ENCODE results near the gene CCDC39. TPM values are rescaled to one million over a fixed set of nuclear protein-coding genes. Genes with fewer than 3 reads are reported as not detected.

Gene CCDC39
- total and polyA plus RNA-seq, 2 of the 4 experiments (the other 2 are of a cell fraction): not detected

DNA sequence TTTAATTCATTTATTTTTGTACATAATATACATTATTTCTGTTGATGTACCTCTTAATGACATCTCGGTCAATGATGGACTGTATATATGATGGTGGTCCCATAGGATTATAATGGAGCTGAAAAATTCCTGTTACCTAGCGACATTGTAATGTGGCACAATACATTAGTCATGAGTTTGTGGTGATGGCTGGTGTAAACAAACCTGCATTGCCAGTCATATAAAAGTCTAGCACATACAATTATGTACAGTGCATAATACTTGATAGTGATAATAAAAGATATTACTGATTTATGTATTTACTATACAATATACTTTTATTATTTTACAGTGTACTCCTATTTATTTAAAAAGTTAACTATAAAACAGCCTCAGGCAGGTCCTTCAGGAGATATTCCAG, 62.2 kb downstream of the CCDC39 start:
- ChIA-PET POLR2A (ENCODE audit: unreplicated experiment) (no interaction called here), CTCF (interaction anchor here (0.5 to 0.6 kb wide), 2 partner anchors 23 to 1200 kb away, joined by 3 to 4 read pairs; no protein-coding TSS in a partner anchor)
- Histone ChIP-seq H3K4me3 (ENCODE audit: insufficient read depth, low read depth, low read length) (no peak overlapping the region), H4K91ac (ENCODE audit: insufficient read depth, low read depth, low read length) (no peak overlapping the region), H2BK120ac (ENCODE audit: low read depth, low read length) (no peak overlapping the region), H3K9me3 (ENCODE audit: control insufficient read depth, insufficient read depth, low read length) (no peaks in the 10 kb centered on the region), H3K23ac (ENCODE audit: low read depth, low read length) (no peak overlapping the region), H3K79me1 (ENCODE audit: low read depth in 1 of 2, low read length in 2 of 2) (no peaks in the 10 kb centered on the region; a peak in 1 of 4 replicates), H4K5ac (ENCODE audit: low read depth, low read length) (no peak overlapping the region), H3K4me1 (ENCODE audit: control insufficient read depth, insufficient read depth, low read length) (no peaks in the 10 kb centered on the region), H3K9ac (ENCODE audit: low read depth, low read length) (no peak overlapping the region), H2AFZ (replicated peaks; ENCODE audit: low read length, poor library complexity) (no peak overlapping the region), H3K9me1 (ENCODE audit: insufficient read depth, low read length) (no peaks in the 10 kb centered on the region), H3K14ac (replicated peaks; ENCODE audit: low read depth, low read length) (no peak overlapping the region), H2AK9ac (replicated peaks; ENCODE audit: low read depth, low read length, poor library complexity) (no peak overlapping the region), H3K36me3 (ENCODE audit: control insufficient read depth, insufficient read depth, low read length) (peaks cover 9% of the 10 kb centered on the region), H2AK5ac (ENCODE audit: low read depth, low read length) (no peak overlapping the region), H3K27me3 (ENCODE audit: control insufficient read depth, insufficient read depth, low read length) (no peaks in the 10 kb centered on the region), H4K8ac (ENCODE audit: low read depth in 2 of 2, low read length in 2 of 2) (no peak overlapping the region), H3K27ac (ENCODE audit: insufficient read depth, low read length) (no peak overlapping the region), H2BK15ac (ENCODE audit: low read depth, low read length) (no peak overlapping the region), H2BK20ac (ENCODE audit: low read depth, low read length) (no peak overlapping the region), H4K20me1 (ENCODE audit: insufficient read depth, low read length) (no peaks in the 10 kb centered on the region), H3K18ac (ENCODE audit: low read depth, low read length) (no peak overlapping the region), H2BK5ac (ENCODE audit: low read depth, low read length, poor library complexity, severe bottlenecking) (no peak overlapping the region), H3K4ac (ENCODE audit: low read depth, low read length) (no peak overlapping the region), H3K56ac (ENCODE audit: extremely low read depth, insufficient read depth, low read length) (no peak overlapping the region), H3K4me2 (ENCODE audit: low read depth, low read length) (no peak overlapping the region)
- BruUV-seq (replicated peaks): no TSS peak
- no peak for TF ChIP-seq MXI1 (IDR thresholded peaks at IDR 0.05; ENCODE audit: borderline replicate concordance, low read depth, low read length)
- no peak for TF ChIP-seq RAD21 (IDR thresholded peaks at IDR 0.05; ENCODE audit: low read length)
- no peak for TF ChIP-seq BHLHE40 (IDR thresholded peaks at IDR 0.05; ENCODE audit: low read depth, low read length)
- no peak for TF ChIP-seq POLR2A (IDR thresholded peaks at IDR 0.05; ENCODE audit: low read depth, low read length)
- no peak for TF ChIP-seq NFE2L2 (IDR thresholded peaks at IDR 0.05; ENCODE audit: low read depth, low read length)
- TF ChIP-seq, protein P1, sequence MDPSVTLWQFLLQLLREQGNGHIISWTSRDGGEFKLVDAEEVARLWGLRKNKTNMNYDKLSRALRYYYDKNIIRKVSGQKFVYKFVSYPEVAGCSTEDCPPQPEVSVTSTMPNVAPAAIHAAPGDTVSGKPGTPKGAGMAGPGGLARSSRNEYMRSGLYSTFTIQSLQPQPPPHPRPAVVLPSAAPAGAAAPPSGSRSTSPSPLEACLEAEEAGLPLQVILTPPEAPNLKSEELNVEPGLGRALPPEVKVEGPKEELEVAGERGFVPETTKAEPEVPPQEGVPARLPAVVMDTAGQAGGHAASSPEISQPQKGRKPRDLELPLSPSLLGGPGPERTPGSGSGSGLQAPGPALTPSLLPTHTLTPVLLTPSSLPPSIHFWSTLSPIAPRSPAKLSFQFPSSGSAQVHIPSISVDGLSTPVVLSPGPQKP (IDR thresholded peaks at IDR 0.05; ENCODE audit: borderline replicate concordance, low read depth, low read length): no peak
- TF ChIP-seq RFX5 (IDR thresholded peaks at IDR 0.05; ENCODE audit: low read depth, low read length): no peak
- TF ChIP-seq SMC3 (IDR thresholded peaks at IDR 0.05; ENCODE audit: low read depth, low read length): no peak
- TF ChIP-seq MAZ (IDR thresholded peaks at IDR 0.05; ENCODE audit: borderline replicate concordance, low read depth, low read length): no peak
- TF ChIP-seq FOS (IDR thresholded peaks at IDR 0.05; ENCODE audit: low read depth, low read length): no peak
- DNase-seq: no peak
- ATAC-seq (ENCODE audit: low read depth): no peak
- intact Hi-C loops (cut with micrococcal nuclease) (loop anchor here (10.0 kb wide), 1 partner anchor 358 kb away; no protein-coding TSS in a partner anchor), in situ Hi-C loops (cut with MboI; ENCODE audit: low sequenced_read_pairs) (loop anchor here (25.0 kb wide), 1 partner anchor 805 kb away; no protein-coding TSS in a partner anchor), dilution Hi-C loops (cut with HindIII; ENCODE audit: low sequenced_read_pairs, unreplicated experiment) (no loop called here)
- no CpG with 5 or more reads among the region's 2 CpGs for WGBS, 2 experiments (ENCODE audit: extremely low coverage in 2 of 2, insufficient read length in 1 of 2)
